Amygdala (tissue), 56 donors: ENCODE data around the gene COPRS.

Experiments used
- DNase-seq, 56 donors: peaks; one replicate each; lab custom pipeline; 2025; lab: John Stamatoyannopoulos, UW

The COPRS gene

DNA sequence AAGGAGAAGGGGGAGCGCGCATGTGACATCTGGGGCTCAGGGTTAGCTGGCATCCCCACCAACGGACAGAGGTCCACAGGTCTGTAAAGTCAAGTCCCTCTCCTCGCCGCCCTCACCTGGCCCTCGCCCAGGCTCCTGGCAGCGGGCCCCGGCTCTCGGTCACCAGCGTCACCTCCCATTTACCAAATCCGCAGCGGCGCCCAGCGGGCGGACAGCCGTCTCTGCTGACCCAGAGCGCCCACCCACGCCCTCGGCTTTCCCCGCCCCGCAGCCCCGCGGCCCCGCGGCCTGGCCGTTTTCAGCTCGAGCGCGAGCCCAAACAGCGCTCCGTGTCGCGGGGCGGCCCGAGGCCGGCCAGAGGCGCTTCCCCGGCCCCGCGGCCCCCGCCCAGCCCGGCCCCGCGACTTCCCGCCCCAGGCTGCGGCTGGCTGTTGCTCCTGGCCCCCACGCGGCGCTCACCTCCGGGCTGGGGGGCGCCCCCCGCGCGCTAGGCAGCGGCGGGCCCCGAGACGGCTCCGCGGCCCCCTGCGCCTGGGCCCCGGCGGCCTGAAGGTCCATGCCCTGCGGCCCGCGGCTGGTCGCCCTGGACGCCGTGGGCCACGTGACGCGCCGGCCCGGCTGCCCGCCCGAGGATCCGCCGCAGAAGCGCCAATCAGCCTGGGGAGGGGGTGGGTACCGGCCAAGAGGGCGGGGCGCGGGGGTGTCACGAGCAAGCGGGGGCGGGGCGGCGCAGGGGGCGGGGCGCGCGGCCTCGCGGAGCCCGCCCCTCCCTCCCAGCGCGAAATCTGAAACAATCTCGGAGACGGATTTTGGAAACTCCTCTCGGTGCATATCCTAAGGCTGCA lies at the start of gene COPRS:
COPRS (minus strand) TSS at position 603 of the 845 bp plus-strand sequence; CDS start at position 558, 45 bp downstream.
- DNase-seq, result peak in 55 of 56 donors; percentile 32 to 91 (median 79)

GRCh38 chr17:31908386-31908785 lies 49.3 kb upstream of the COPRS start:
- DNase-seq, result no peak

DNA sequence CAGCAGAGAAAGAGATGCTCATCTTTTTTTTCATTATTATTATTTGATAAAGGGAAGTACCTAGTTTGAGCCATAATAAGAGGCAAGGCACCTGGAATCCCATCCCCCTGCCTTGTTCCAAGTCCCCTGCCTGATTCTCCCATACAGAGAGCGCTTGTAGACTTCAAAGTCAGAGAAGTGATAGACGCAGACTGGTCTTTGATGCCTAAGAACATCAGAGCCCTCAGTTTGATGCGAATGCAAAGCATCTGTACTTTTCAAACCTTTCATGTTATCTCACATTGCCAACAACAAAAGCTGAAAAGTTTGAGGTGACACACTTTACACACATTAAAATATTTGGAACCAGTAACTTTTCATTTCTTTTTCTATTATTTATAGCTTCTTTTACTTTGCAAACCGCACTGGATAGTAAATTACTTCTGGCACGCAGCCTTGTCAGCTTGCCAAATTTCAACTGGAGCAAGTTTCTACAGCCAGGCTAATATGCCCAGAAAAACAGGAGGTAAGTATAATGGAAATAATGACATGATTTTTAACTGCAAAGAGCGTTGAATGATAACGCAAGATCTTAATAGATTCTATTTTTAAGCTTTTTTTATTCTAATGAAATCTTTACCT lies 48.4 kb upstream of the COPRS start:
- peak in 9 of 56 donors; percentile 1 to 16 (median 3) for DNase-seq

DNA sequence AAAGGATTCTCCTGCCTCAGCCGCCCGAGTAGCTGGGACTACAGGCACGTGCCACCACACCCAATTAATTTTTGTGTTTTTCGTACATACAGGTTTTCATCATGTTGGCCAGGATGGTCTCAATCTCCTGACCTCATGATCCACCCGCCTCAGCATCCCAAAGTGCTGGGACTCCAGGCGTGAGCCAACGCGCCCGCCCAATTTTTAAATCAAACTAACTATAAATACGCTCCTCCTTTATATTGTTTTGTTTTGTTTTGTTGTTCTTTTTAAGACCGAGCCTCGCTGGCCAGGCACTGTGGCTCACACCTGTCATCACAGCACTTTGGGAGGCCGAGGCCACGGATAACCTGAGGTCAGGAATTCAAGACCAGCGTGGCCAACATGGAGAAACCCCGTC lies 44.4 kb upstream of the COPRS start:
- no peak for DNase-seq

DNA sequence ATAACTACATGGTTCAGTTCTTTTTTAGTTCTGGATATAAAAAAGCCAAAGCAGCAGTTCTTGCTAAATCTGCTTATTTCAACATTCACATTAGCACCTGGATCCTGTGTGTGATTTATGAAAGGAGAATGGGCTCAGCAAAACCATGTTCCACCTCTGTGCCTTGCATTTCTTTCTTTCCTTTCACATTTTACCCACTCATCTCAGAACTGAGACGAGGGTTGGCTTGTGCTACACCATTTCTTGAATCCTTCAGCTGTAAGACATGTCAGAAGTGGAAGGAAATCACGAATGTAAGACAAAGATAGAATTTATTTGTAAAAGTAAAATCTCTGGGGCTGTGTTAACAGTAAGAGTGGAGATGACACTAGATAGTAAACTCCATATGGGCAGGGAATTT lies 43.6 kb upstream of the COPRS start:
- no peak for DNase-seq

- no peak for DNase-seq
Observed at GRCh38 chr17:31900877-31901276, 41.8 kb upstream of the COPRS start.

GRCh38 chr17:31888124-31888523 lies 29.1 kb upstream of the COPRS start:
- peak in 2 of 56 donors; percentile 6 to 20 for DNase-seq

DNA sequence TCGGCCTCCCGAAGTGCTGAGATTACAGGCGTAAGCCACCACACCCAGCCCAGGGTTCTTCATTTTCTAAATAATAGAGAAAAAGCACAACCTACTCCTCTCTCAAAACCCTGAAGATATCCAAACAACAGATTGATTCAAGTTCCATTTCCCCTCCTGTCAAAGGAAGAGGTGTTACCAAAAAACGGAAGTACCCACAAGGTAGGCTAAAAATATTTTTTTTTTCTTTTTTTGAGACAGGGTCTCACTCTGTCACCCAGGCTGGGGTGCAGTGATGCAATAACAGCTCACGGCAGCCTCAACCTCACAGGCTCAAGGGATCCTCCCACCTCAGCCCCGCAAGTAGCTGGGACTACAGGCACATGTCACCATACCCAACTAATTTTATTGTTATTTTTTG lies 23.5 kb upstream of the COPRS start:
- DNase-seq, result no peak

- DNase-seq, result no peak
Observed at GRCh38 chr17:31880311-31880710, 21.3 kb upstream of the COPRS start.

DNA sequence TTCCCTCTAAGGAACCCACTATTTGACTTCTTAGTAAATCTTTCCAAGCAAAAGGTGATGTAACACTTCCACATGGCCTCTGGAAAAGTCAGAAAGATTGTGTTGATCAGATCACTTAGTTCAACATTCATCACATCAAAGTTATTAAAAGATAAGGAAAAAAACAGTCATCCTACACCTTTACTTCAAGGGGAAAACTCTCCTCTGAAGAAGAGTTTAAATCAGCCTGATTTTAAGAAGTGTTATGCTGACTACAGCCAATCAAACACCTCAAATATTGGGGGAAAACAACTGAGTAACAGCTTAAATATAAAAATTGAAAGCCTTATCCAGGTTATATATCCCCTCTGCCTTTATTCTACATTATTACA lies 19.6 kb upstream of the COPRS start:
- no peak for DNase-seq

DNA sequence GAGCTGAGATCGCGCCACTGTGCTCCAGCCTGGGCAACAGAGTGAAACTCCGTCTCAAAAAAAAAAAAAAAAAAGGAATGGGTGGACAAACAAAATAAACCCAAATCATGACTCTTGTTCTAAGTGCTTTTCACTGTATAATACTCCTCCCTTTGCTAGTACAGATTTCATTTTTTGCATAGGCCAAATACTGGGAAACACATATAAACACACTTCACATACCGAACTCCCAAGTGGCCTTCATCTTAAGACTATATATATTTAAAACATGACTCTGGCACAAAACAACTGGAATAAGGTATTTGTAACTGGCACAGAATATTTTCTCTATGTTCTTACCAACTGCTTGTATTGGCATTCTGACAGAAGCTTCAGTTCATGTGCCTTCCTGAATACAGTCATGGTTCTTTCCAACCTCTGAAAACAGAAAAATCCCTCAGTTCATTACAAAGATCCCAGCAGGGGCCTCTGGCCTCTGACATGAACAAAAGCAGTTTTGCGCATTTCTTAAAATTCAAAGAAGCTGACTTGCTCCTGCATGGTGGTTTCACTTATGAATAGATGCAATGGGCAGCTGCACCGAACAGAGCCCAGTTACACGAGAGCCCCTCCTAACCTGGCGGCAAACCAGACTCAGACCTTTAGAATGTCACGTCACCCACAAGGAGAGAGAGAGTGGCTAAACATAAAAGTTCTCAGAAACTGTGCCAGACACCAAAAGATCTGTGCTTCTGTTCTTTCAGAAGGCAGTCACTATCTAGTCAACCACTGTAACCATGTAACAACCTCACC lies 19.1 kb upstream of the COPRS start:
- DNase-seq, result peak in 1 of 56 donors; percentile 15

GRCh38 chr17:31877341-31877740 lies 18.3 kb upstream of the COPRS start:
- no peak for DNase-seq

DNA sequence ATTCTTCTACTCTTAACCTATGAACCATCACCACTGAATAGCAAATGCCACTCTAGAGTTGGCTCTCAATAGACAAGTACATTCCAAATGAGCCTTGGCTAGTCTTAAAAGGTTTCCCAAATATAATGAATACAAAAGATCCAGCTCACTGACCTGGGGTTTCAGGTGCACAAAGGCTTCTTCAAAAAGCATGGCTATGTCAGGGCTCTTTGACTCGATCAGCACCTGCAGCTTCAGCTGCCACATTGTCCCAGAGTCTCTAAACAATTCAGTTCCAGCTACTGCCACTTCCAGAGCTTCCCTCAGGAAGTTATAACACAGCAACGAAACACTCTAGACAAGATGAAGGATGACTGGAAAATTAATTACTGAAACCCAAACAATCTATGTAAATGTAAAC lies 16.0 kb upstream of the COPRS start:
- no peak for DNase-seq

DNA sequence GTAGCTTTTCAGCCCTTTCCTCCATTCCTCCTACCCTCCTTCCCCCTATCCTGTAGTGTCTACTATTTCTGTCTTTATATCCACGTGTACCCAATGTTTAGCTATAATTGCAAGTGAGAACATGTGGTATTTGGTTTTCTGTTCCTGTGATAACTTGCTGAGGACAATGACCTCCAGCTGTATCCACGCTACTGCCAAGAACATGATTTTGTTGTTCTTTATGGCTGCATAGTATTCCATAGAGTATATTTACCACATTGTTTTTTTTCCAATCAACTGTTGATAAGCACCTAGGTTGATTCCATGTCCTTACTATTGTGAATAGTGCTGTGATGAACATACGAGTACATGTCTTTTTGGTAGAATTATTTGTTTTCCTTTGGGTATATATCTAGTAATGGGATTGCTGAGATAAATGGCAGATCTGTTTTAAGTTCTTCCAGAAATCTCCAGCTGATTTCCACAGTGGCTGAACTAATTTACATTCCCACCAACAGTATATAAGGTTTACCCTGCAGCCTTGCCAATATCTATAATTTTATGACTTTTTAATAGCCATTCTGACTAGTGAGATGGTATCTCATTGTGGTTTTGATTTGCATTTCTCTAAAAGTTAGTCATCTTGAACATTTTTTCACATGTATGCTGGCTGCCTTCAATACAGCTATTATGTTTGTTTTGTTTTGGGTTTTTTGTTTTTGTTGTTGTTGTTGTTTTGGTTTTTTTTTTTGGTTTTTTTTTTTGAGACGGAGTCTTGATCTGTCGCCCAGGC lies 10.9 kb upstream of the COPRS start:
- no peak for DNase-seq

- no peak for DNase-seq
Observed at GRCh38 chr17:31869031-31869430, 10.0 kb upstream of the COPRS start.

DNA sequence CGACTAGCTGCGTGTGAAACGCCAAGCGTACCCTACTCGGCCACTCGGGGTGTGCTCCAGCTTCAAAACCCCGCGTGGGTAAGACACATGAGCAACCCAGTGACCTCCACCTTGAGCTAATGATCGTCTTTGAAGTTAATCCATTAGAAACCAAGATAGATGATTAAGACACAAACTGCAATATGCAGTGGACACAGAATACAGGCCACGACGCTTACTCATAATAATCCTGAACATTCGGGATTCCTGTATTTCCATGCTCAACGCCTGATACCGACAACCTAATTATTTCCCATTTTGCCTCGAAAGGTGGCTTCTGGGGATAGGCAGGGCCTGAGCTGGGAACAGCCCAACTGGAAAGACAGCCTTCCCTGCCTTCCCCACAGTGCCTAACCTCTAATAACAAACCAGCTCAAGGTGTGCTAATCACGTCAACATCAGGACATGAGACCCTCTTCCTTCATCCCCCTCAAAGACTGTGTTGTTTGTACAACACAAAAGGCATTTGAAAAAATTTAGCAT lies 504 bp upstream of the COPRS start:
- no peak for DNase-seq

- DNase-seq, result peak in 3 of 56 donors; percentile 3 to 23 (median 23)
Observed at GRCh38 chr17:31857920-31858641, 963 bp downstream of the COPRS start.

- no peak for DNase-seq
Observed at GRCh38 chr17:31856750-31857149, 2.3 kb downstream of the COPRS start.

DNA sequence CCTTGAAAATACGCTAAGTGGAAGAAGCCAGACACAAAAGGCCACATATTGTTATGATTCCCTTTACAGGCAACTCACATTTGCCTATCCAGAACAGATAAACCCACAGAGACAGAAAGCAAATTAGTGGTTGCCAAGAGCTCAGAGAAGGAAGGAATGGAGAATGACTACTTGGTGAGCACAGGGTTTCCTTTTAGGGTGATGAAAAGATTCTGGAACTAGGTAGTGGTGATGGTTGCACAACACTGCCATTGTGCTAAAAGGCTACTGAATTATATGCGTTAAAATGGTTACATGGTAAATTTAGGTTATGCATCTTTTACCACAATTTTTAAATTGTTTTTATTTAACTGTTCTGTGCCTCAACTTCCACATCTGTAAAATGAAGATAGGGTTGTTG lies 4.4 kb downstream of the COPRS start:
- no peak for DNase-seq
